HepG2 (cell line): ENCODE measurements around the gene POLRMT. TPM values are rescaled to one million over a fixed set of nuclear protein-coding genes. Genes with fewer than 3 reads are reported as not detected.
A peak's percentile ranks its signal among the peaks of the same experiment; 100 is the strongest.

ENCODE experiments used
- ATAC-seq: fragments of 200-7000 bp; cut with Tn5 transposase; 3 replicates; pipeline ENCODE4 v1.9.1; 2020; ENCODE audit warnings: mild to moderate bottlenecking, moderate library complexity
- BruUV-seq: library from RNA; stranded (reverse); fragments of 400-500 nt; replicated peaks from 2 replicates; lab custom pipeline; 2021; lab: Mats Ljungman, UMichigan
- CTCF ChIA-PET: fragments of 300-600 bp; formaldehyde crosslinking; extraction: SDS; loops from one replicate; lab custom pipeline; 2021; ENCODE audit warnings: low total read pairs, inconsistent platforms, low intra/inter-chr PET ratio; lab: Yijun Ruan, JAX
- POLR2A ChIA-PET: fragments of 350-600 bp; sonication (Branson Sonifier 250); formaldehyde crosslinking; loops from one replicate; lab custom pipeline; 2020; ENCODE audit warnings: antibody characterized with exemption, inconsistent platforms; lab: Yijun Ruan, JAX
- DNase-seq: peaks from one replicate; pipeline ENCODE4 v3.0.0-alpha.2; 2015; ENCODE audit warnings: low spot score
- FAIRE-seq: peaks from 3 replicates; lab custom pipeline; 2011; peaks lifted over from hg19 to GRCh38; lab: Jason Lieb, UNC
- H2AFZ ChIP-seq: one replicate; pipeline ENCODE4 v1.6.1; 2011; ENCODE audit warnings: low read length, inconsistent platforms
- H3K27ac ChIP-seq: fragments of 300-600 bp; 3 replicates; pipeline ENCODE4 v1.8.0; 2011; ENCODE audit warnings: mixed run types, mild to moderate bottlenecking, mixed read lengths, low read length, inconsistent platforms; ENCODE audit not compliant: insufficient read depth; ENCODE audit errors: extremely low read length
- H3K27me3 ChIP-seq, 2 experiments: fragments of 200-600 bp in 1 of 2; 2 replicates in 1 of 2; 3 replicates in 1 of 2; pipeline versions ENCODE4 v1.6.0 to v1.8.0; 2011; ENCODE audit warnings: low read length in 2 of 2, mild to moderate bottlenecking in 2 of 2, moderate library complexity in 2 of 2, inconsistent platforms in 1 of 2; ENCODE audit not compliant: insufficient read depth in 2 of 2, control insufficient read depth in 1 of 2
- H3K36me3 ChIP-seq, 2 experiments: fragments of 200-600 bp in 1 of 2; replicated peaks in 1 of 2; 2 replicates in 1 of 2; 3 replicates in 1 of 2; pipeline versions ENCODE4 v1.5.1 to v1.8.0; 2011; ENCODE audit warnings: low read length in 2 of 2, inconsistent platforms in 1 of 2; ENCODE audit not compliant: insufficient read depth in 2 of 2, control insufficient read depth in 1 of 2
- H3K4me1 ChIP-seq: 2 replicates; pipeline ENCODE4 v1.5.1; 2012; ENCODE audit warnings: low read length, inconsistent platforms; ENCODE audit not compliant: insufficient read depth
- H3K4me2 ChIP-seq: 2 replicates; pipeline ENCODE4 v1.6.0; 2011; ENCODE audit warnings: low read depth, low read length, inconsistent platforms
- H3K4me3 ChIP-seq, 3 experiments: fragments of 200-600 bp in 1 of 3; sonication (generic), shearing (Covaris generic) in 1 of 3; replicated peaks in 1 of 3; 2 replicates each; pipeline ENCODE4 v1.5.1; 2011 to 2016; ENCODE audit warnings: low read length in 3 of 3, inconsistent platforms in 2 of 3, low read depth in 2 of 3, mild to moderate bottlenecking in 2 of 3, control low read depth in 1 of 3, mixed read lengths in 1 of 3; ENCODE audit not compliant: insufficient read depth in 1 of 3
- H3K79me2 ChIP-seq: one replicate; pipeline ENCODE4 v1.6.1; 2011; ENCODE audit warnings: low read length, inconsistent platforms; ENCODE audit not compliant: insufficient read depth
- H3K9ac ChIP-seq: 2 replicates; pipeline ENCODE4 v1.6.0; 2011; ENCODE audit warnings: mild to moderate bottlenecking, low read depth, low read length, inconsistent platforms; ENCODE audit not compliant: insufficient read depth
- H3K9me3 ChIP-seq: 2 replicates; pipeline ENCODE4 v1.5.1; 2012; ENCODE audit warnings: mild to moderate bottlenecking, low read length
- H4K20me1 ChIP-seq: 2 replicates; pipeline ENCODE4 v1.6.0; 2011; ENCODE audit warnings: inconsistent platforms, mild to moderate bottlenecking, low read length, moderate library complexity; ENCODE audit not compliant: insufficient read depth
- ARNT ChIP-seq: fragments of 450-650 bp; IDR thresholded peaks from 2 replicates; pipeline ENCODE4 v1.6.1; 2017
- DDIT3 ChIP-seq: sonication (generic); formaldehyde crosslinking; IDR thresholded peaks from 2 replicates; pipeline ENCODE4 v1.4.0; 2020; ENCODE audit warnings: mild to moderate bottlenecking, missing genetic modification reagents
- ELF3 ChIP-seq: IDR thresholded peaks from 2 replicates; pipeline ENCODE4 v1.6.1; 2016; ENCODE audit warnings: missing genetic modification reagents, missing compliant biosample characterization
- HOXA5 ChIP-seq: sonication (generic); formaldehyde crosslinking; IDR thresholded peaks from 2 replicates; pipeline ENCODE4 v1.4.0; 2020; ENCODE audit warnings: missing genetic modification reagents
- MAX ChIP-seq: IDR thresholded peaks from 2 replicates; pipeline ENCODE4 v1.6.1; 2012; ENCODE audit warnings: inconsistent platforms
- MAZ ChIP-seq, 2 experiments: sonication (generic) in 1 of 2; formaldehyde crosslinking in 1 of 2; IDR thresholded peaks; 2 replicates each; pipeline versions ENCODE4 v1.5.0 to v1.6.1; 2012 to 2020; ENCODE audit warnings: low read depth in 2 of 2, mild to moderate bottlenecking in 2 of 2, borderline replicate concordance in 1 of 2, improper control_type of control experiment in 1 of 2, low read length in 1 of 2, missing genetic modification reagents in 1 of 2, moderate library complexity in 1 of 2
- NR0B2 ChIP-seq: sonication (generic); formaldehyde crosslinking; IDR thresholded peaks from 2 replicates; pipeline ENCODE4 v1.4.0; 2020; ENCODE audit warnings: mild to moderate bottlenecking, missing genetic modification reagents
- SP5 ChIP-seq: IDR thresholded peaks from 2 replicates; pipeline ENCODE4 v1.6.1; 2016; ENCODE audit warnings: low read depth, borderline replicate concordance
- YEATS4 ChIP-seq: sonication (generic); formaldehyde crosslinking; IDR thresholded peaks from 2 replicates; pipeline ENCODE4 v1.4.0; 2020; ENCODE audit warnings: missing genetic modification reagents, borderline replicate concordance
- ZNF331 ChIP-seq: sonication (generic); formaldehyde crosslinking; IDR thresholded peaks from 2 replicates; pipeline ENCODE4 v1.4.0; 2020; ENCODE audit warnings: missing genetic modification reagents
- ZNF33B ChIP-seq: sonication (generic); formaldehyde crosslinking; IDR thresholded peaks from 2 replicates; pipeline ENCODE4 v1.5.1; 2020; ENCODE audit warnings: mild to moderate bottlenecking, missing genetic modification reagents
- ZNF446 ChIP-seq: sonication (generic); formaldehyde crosslinking; IDR thresholded peaks from 2 replicates; pipeline ENCODE4 v1.5.0; 2020; ENCODE audit warnings: mild to moderate bottlenecking, missing genetic modification reagents
- ZSCAN12 ChIP-seq: sonication (generic); formaldehyde crosslinking; IDR thresholded peaks from 2 replicates; pipeline ENCODE4 v1.9.0; 2021; ENCODE audit warnings: mild to moderate bottlenecking, missing genetic modification reagents
- ZSCAN25 ChIP-seq: sonication (generic); formaldehyde crosslinking; IDR thresholded peaks from 2 replicates; pipeline ENCODE4 v1.8.0; 2022; ENCODE audit warnings: mild to moderate bottlenecking, missing genetic modification reagents
- WGBS: methylation state at CpG from one replicate; pipeline ENCODE4 v1.1.6; 2017; ENCODE audit warnings: low lambda C conversion rate; 5-methylcytosine and 5-hydroxymethylcytosine counted together
- in situ Hi-C: cut with HindIII; loops from 2 replicates; pipeline ENCODE4 v1.10.0; 2017; ENCODE audit warnings: low pct_unique_long_range_greater_than_20kb; ENCODE audit not compliant: extremely low pct_ligation_motif_present
- intact Hi-C: fragments of 100-400 bp; cut with micrococcal nuclease; formaldehyde crosslinking; loops from one replicate; pipeline ENCODE4 v1.10.0; 2022; ENCODE audit not compliant: unreplicated experiment
- polyA plus RNA-seq, 8 experiments: library from polyadenylated mRNA; depleted of rRNA in 3 of 8; stranded (reverse) in 7 of 8; unstranded in 1 of 8; fragments of >200 nt; fragmentation: Illumina TruSeq in 4 of 8; extraction: Trizol in 4 of 8; gene quantifications; 2 replicates each; pipeline versions ENCODE4 v1.2.1 to v1.2.3, GENCODE V29; 2011 to 2016; ENCODE audit warnings: low read depth in 4 of 8, missing spikeins in 1 of 8, mixed read lengths in 1 of 8; ENCODE audit not compliant: insufficient read depth in 1 of 8
- total RNA-seq, 5 experiments: library from RNA; depleted of rRNA; stranded (reverse); fragments of >200 nt; fragmentation: Illumina TruSeq; extraction: Trizol; gene quantifications; 2 replicates each; pipeline ENCODE4 v1.2.3, GENCODE V29; 2016; ENCODE audit warnings: low read depth in 1 of 5
- TF ChIP-seq, protein P1 (sequence below): sonication (generic); formaldehyde crosslinking; IDR thresholded peaks from 2 replicates; pipeline ENCODE4 v1.4.0; 2020; ENCODE audit warnings: low read depth, mild to moderate bottlenecking, missing genetic modification reagents

The POLRMT gene
- total and polyA plus RNA-seq, 2 of the 13 experiments (the other 11 are each of a cell fraction or from before 2014, with no cell fraction given), result 78.0 to 101 TPM

DNA sequence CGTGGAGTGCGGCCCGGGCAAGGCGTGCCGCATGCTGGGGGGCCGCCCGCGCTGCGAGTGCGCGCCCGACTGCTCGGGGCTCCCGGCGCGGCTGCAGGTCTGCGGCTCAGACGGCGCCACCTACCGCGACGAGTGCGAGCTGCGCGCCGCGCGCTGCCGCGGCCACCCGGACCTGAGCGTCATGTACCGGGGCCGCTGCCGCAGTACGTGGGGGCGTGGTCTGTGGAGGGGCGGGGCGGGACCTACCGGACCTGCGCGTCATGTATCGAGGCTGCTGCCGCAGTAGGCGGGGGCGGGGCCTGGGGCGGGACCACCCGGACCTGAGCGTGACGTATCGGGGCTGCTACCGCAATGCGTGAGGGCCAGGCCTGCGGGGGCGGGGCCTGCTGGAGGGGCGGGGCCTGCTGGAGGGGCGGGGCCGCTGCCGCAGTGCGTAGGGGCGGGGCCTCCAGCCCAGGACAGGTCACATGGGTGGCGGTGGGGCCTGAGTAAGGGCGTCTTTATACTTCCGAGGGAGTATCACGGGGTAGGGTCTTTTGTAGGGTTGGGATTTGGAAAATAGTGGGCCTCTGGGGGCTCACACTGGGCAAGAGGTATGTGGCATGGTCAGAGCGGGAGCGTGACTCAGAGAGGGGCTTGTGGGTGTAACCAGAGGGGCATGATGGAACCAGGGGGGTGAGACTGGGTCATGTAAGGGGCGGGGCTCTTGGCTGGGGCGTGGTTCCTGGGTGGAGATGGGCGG, 47.1 kb upstream of the POLRMT start (continued):
- TF ChIP-seq ZNF331 (CRISPR knock-in tag), result peak; percentile 43; the same call in 1 of the 2 replicates
- 0 out of 2 replicates have a peak, but pooled peaks have one; percentile 16 for TF ChIP-seq ZNF446 (CRISPR knock-in tag)
- TF ChIP-seq, protein P1, sequence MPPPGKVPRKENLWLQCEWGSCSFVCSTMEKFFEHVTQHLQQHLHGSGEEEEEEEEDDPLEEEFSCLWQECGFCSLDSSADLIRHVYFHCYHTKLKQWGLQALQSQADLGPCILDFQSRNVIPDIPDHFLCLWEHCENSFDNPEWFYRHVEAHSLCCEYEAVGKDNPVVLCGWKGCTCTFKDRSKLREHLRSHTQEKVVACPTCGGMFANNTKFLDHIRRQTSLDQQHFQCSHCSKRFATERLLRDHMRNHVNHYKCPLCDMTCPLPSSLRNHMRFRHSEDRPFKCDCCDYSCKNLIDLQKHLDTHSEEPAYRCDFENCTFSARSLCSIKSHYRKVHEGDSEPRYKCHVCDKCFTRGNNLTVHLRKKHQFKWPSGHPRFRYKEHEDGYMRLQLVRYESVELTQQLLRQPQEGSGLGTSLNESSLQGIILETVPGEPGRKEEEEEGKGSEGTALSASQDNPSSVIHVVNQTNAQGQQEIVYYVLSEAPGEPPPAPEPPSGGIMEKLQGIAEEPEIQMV (CRISPR knock-in tag), result 0 out of 2 replicates have a peak, but pooled peaks have one; percentile 66
- TF ChIP-seq MAX, result peak; percentile 84
- TF ChIP-seq DDIT3, result no peak
- TF ChIP-seq YEATS4 (CRISPR knock-in tag), result peak; percentile 81; the same call in 1 of the 2 replicates

- intact Hi-C loops (no loop called here), in situ Hi-C loops (no loop called here)
- Histone ChIP-seq H3K4me1 (peaks cover 46% of the 10 kb centered on the region), H3K27me3 (peaks cover 0 to 7% of the 10 kb centered on the region in 2 experiments; a peak in 1 of 5 replicates), H3K79me2 (no peaks in the 10 kb centered on the region), H4K20me1 (no peaks in the 10 kb centered on the region), H3K4me3 (peak overlapping the region; percentile 61 to 89 (median 63); a peak in 5 of 6 replicates), H3K9me3 (no peaks in the 10 kb centered on the region), H3K9ac (peak overlapping the region; percentile 82), H3K27ac (peak overlapping the region; percentile 95), H2AFZ (no peak overlapping the region), H3K4me2 (peak overlapping the region; percentile 82), H3K36me3 (no peaks in the 10 kb centered on the region)
- POLR2A ChIA-PET, result interaction anchor here (0.6 to 5.3 kb wide), 13 partner anchors 9 to 347 kb away, joined by 3 to 56 read pairs (median 5); partner anchors contain the start of genes CNN2, PALM and RNF126
- FAIRE-seq (no peak), ATAC-seq (peak; percentile 16), DNase-seq (no peak)
- CTCF ChIA-PET, result interaction anchor here (2.2 kb wide), 1 partner anchor 15 kb away, joined by 13 read pairs; no protein-coding TSS in a partner anchor
- WGBS, result 84% methylated on average over 4 of the region's 69 CpGs
- BruUV-seq, result TSS peak; percentile 74
- TF ChIP-seq HOXA5 (CRISPR knock-in tag) (0 out of 2 replicates have a peak, but pooled peaks have one; percentile 30), SP5 (CRISPR knock-in tag) (no peak), ELF3 (CRISPR knock-in tag) (peak; percentile 26; the same call in 1 of the 2 replicates), ZSCAN25 (CRISPR knock-in tag) (peak; percentile 87), ARNT (no peak), ZSCAN12 (CRISPR knock-in tag) (0 out of 2 replicates have a peak, but pooled peaks have one; percentile 40), MAZ (IDR thresholded peaks at IDR 0.05; ENCODE audit: borderline replicate concordance, low read depth, low read length) (no peak), MAZ (CRISPR knock-in tag; IDR thresholded peaks at IDR 0.05; ENCODE audit: low read depth) (0 out of 2 replicates have a peak, but pooled peaks have one; percentile 18), NR0B2 (CRISPR knock-in tag) (no peak), ZNF33B (CRISPR knock-in tag) (peak; percentile 52; the same call in 1 of the 2 replicates)
These were observed 46.3 kb upstream of the POLRMT start for GRCh38 chr19:679418-680286.
